HFFc6 (cell line): ENCODE data around the gene TPO. TPM values are rescaled to one million over a fixed set of nuclear protein-coding genes. Genes with fewer than 3 reads are reported as not detected.

Source experiments
- DNase-seq: peaks from one replicate; pipeline ENCODE4 v3.0.0-alpha.2; 2018
- H3K27ac Mint-ChIP-seq: 2 replicates; pipeline ENCODE4 v1.8.0; 2020; ENCODE audit warnings: mild to moderate bottlenecking, mixed read lengths
- H3K27me3 Mint-ChIP-seq: 2 replicates; pipeline ENCODE4 v1.8.0; 2021; ENCODE audit warnings: mild to moderate bottlenecking, moderate library complexity, mixed read lengths; ENCODE audit not compliant: insufficient read depth
- H3K36me3 Mint-ChIP-seq: 2 replicates; pipeline ENCODE4 v1.8.0; 2021; ENCODE audit warnings: low read depth, mixed read lengths
- H3K4me1 Mint-ChIP-seq: 2 replicates; pipeline ENCODE4 v1.8.0; 2020; ENCODE audit warnings: low read depth, mixed read lengths
- H3K4me3 Mint-ChIP-seq: 2 replicates; pipeline ENCODE4 v1.8.0; 2020; ENCODE audit warnings: mild to moderate bottlenecking, moderate library complexity, mixed read lengths
- H3K9me3 Mint-ChIP-seq: 2 replicates; pipeline ENCODE4 v1.8.0; 2020; ENCODE audit warnings: mild to moderate bottlenecking, mixed read lengths
- CTCF ChIP-seq: fragments of 200-600 bp; sonication (generic); IDR thresholded peaks from 2 replicates; pipeline ENCODE4 v1.5.0; 2021; ENCODE audit warnings: antibody characterized with exemption, mild to moderate bottlenecking
- total RNA-seq, 6 experiments: library from RNA; stranded (reverse); fragmentation: NEBNext Ultra II Directional; extraction: Animal tissue kit (Norgen Biotek cat#: 25700); gene quantifications; 2 replicates in 1 of 6; 3 replicates in 5 of 6; pipeline ENCODE4 v1.2.3, GENCODE V29; 2021

Gene TPO
- total RNA-seq, 6 experiments from 2014 or later: not detected

- H3K4me3 Mint-ChIP-seq: no peak overlapping the region
- peaks cover 19% of the 10 kb centered on the region; the same call in 1 of the 2 replicates for H3K9me3 Mint-ChIP-seq
- no peak for TF ChIP-seq CTCF
- peaks cover 9% of the 10 kb centered on the region for H3K27me3 Mint-ChIP-seq
- H3K4me1 Mint-ChIP-seq: no peaks in the 10 kb centered on the region
- no peak overlapping the region for H3K27ac Mint-ChIP-seq
- no peaks in the 10 kb centered on the region; the same call in 1 of the 2 replicates for H3K36me3 Mint-ChIP-seq
- DNase-seq: no peak
Measured at GRCh38 chr2:1440581-1440980, 27.3 kb downstream of the TPO start.

GRCh38 chr2:1446301-1446700 lies 33.0 kb downstream of the TPO start:
- H3K27me3 Mint-ChIP-seq: peaks cover 12% of the 10 kb centered on the region
- no peaks in the 10 kb centered on the region for H3K36me3 Mint-ChIP-seq
- DNase-seq: no peak
- no peak overlapping the region for H3K27ac Mint-ChIP-seq
- no peak for TF ChIP-seq CTCF
- peaks cover 9% of the 10 kb centered on the region; the same call in 1 of the 2 replicates for H3K9me3 Mint-ChIP-seq
- H3K4me3 Mint-ChIP-seq: no peak overlapping the region
- H3K4me1 Mint-ChIP-seq: no peaks in the 10 kb centered on the region

GRCh38 chr2:1448009-1448408 lies 34.7 kb downstream of the TPO start:
- H3K4me3 Mint-ChIP-seq: no peak overlapping the region

DNA sequence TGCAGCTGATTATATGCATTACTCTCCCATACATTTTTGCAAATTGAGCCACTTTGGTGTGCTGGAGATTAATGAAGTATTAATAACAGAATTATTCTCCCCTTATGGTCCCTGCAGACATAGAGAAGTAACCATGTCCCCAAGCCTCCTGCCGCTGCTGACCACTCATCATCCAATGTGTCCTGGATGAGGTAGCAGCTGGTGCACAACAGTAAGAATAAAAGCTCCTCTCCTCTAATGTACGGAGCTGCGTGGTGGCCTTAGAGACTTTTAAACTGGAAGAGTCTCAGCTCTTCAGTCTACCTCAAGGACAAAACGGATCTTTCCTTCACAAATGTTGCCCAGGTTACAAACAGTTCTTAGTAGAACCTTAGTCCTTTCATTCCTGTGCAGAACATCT lies 37.7 kb downstream of the TPO start:
- no peak for TF ChIP-seq CTCF
- Mint-ChIP-seq H3K27ac (no peak overlapping the region), H3K27me3 (peaks cover 11% of the 10 kb centered on the region), H3K9me3 (peaks cover 12% of the 10 kb centered on the region; the same call in 1 of the 2 replicates), H3K36me3 (no peaks in the 10 kb centered on the region), H3K4me3 (no peak overlapping the region), H3K4me1 (no peaks in the 10 kb centered on the region)
- DNase-seq: no peak

More at GRCh38 chr2:1448009-1448408, 34.7 kb downstream of the TPO start:
- Mint-ChIP-seq H3K9me3 (peaks cover 7% of the 10 kb centered on the region; the same call in 1 of the 2 replicates), H3K4me1 (no peaks in the 10 kb centered on the region), H3K36me3 (no peaks in the 10 kb centered on the region), H3K27me3 (peaks cover 9% of the 10 kb centered on the region), H3K27ac (no peak overlapping the region)
- TF ChIP-seq CTCF: no peak
- DNase-seq: no peak

- Mint-ChIP-seq H3K9me3 (peaks cover 12% of the 10 kb centered on the region; the same call in 1 of the 2 replicates), H3K36me3 (no peaks in the 10 kb centered on the region), H3K27ac (no peak overlapping the region), H3K27me3 (peaks cover 11% of the 10 kb centered on the region), H3K4me1 (no peaks in the 10 kb centered on the region), H3K4me3 (no peak overlapping the region)
- DNase-seq: no peak
- no peak for TF ChIP-seq CTCF
Measured at GRCh38 chr2:1451422-1451821, 38.2 kb downstream of the TPO start.

DNA sequence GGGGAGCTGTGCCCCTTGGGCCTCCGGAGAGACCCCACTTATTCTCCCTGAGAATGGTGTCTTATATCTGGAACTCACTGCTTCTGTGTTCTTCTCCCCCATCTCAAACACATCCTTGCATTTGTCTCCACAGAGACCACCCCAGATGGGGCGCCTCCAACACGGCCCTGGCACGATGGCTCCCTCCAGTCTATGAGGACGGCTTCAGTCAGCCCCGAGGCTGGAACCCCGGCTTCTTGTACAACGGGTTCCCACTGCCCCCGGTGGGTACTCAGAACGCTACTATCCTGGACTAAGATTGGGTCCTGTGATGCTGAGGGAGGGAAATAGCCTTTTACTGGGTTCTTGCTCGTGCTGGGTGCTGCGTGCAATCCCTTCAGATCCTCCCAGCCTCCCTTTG lies 40.3 kb downstream of the TPO start:
- no peak for TF ChIP-seq CTCF
- Mint-ChIP-seq H3K4me3 (no peak overlapping the region), H3K9me3 (peaks cover 8% of the 10 kb centered on the region; the same call in 1 of the 2 replicates), H3K36me3 (no peaks in the 10 kb centered on the region), H3K27ac (no peak overlapping the region), H3K27me3 (peaks cover 11% of the 10 kb centered on the region), H3K4me1 (no peaks in the 10 kb centered on the region)
- no peak for DNase-seq
